D341Med (cell line): ENCODE data around the gene ZNF628.
A peak's percentile ranks its signal among the peaks of the same experiment; 100 is the strongest.
"Not testable (repeated sequence)": the region's sequence is repeated elsewhere in the genome, so short reads cannot be mapped to it uniquely, and the experiment has no call there.

ENCODE experiments used
- DNase-seq: peaks from one replicate; pipeline ENCODE4 v3.0.0; 2012; ENCODE audit warnings: low spot score

The ZNF628 gene

DNA sequence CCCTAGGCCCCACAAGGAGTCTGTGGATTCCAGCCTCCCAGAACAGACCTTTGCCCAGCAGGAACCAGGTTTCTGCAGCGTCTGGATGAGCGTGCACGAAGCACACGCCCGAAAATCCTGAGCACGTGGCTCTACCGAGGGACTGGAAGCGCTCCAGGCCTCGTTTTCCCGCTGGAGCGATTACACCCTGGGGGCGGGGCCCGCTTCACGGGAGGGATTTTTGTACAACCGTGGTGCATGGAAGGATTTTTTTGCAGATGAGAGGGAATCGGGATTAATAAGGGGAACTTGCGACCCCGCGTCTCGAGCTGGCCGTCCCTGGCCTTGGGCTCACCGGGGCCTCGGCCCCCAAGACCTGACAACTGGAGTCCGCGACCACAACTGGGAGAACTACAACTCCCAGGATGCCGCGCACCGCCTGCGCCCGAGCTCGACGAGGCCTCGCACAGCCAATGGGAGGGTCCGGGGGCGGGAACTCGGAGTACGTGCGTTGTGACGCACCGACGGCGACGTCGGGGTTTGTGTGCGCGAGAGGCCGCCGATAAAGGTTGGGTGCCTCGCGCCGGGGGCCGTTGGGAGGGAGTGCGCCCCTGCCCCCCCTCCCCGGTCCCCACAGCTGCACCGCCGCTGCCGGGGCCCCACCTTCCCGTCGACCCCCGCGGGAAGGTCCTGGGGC is at the start of gene ZNF628:
Gene ZNF628 (plus strand): TSS at position 518 of the 676 bp plus-strand sequence. CDS start 3,294 bp downstream, outside the sequence.
- DNase-seq, result peak; percentile 96

DNA sequence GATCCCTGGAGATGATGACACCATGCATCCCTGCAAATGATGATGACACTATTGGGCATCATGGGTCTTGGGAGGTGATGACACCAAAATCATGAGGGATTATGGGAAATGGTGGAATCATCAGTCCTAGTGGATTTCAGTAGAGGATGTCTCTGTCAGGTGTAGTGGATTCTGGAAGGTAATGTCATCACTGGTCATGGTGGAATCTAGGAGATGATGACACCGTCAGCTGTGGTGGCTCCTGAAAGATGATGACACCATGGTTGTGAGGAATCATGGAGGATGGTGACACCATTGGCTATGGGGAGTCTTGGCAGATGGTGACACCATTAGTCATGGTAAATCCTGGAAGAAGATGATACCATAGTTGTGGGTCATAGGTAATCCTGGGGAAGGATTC is 45.2 kb upstream of the ZNF628 start:
- DNase-seq, result no peak

DNA sequence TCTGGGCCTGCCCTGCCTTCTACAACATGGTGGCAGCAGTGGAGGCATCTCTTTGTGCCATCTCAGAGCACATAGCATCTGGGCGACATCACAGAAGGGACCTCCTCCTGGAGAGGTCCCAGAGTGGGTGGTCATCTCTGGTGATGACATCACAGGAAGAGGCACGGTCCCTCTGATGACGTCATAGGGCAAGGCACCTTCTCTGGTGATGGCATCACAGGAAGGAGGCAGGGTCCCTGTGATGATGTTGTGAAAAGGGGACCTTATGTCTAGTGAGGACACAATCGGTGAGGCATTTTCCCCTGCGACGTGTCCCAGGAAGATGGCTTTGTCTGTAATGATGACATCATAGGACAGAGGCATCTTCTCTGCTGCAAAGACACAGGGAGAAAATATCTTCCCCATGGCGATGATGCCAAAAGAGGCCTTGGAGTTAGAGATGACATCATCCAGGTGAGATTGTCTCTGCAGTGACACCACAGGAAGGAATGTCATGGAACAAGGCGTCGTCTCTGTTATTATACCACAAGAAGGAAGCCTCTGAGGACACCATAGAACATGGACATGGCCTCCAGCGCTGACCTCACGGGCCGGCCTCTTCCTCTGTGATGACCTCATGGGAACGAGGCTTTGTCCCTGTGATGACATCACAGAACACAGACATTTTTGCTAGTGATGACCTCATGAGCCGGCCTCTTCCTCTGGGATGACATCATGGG is 44.0 kb upstream of the ZNF628 start:
- DNase-seq, result no peak

DNA sequence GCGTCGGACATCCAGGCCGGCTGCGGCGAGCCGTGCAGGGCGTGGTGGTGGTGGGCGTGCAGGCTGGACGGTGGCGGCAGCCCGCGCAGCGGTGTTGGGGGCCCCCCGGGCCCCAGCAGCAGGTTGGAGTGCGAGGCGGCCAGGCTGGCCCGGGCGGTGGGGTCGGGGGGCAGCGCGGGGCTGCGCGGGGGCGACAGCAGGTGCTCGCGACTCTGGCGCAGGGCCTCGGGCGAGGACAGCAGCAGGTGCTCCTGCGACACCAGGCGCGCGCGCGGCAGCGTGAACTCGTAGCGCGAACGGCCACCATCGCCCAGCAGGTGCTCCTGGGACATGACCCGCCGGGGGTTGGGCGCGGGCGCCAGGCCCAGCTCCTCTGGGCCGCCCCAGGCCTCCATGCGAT is 43.1 kb upstream of the ZNF628 start:
- peak; percentile 45 for DNase-seq

DNA sequence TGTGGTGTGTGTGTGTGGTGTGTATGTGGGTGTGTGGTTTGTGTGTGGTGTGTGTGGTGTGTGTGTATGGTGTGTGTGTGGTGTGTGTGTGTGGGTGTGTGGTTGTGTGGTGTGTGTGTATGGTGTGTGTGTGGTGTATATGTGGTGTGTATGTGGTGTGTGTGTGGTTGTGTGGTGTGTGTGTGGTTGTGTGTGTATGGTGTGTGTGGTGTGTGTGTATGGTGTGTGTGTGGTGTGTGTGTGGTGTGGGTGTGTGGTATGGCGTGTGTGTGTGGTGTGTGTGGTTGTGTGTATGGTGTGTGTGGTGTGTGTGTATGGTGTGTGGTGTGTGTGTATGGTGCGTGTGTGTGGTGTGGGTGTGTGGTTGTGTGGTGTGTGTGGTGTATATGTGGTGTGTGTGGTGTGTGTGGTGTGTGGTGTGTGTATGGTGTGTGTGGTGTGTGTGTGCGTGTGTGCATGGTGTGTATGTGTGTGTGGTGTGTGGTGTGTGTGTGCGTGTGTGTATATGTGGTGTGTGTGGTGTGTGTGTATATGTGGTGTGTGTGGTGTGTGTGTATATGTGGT is 42.0 kb upstream of the ZNF628 start:
- no peak for DNase-seq

DNA sequence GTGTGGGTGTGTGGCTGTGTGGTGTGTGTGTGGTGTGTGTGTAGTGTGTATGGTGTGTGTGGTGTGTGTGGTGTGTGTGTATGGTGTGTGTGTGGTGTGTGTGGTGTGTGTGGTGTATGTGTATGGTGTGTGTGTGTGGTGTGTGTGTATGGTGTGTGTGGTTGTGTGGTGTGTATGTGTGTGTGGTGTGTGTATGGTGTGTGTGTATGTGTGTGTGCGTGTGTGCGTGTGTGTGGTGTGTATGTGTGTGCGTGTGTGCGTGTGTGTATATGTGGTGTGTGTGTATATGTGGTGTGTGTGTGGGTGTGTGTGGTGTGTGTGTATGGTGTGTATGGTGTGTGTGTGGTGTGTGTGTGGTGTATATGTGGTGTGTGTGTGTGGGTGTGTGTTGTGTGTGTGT is 41.4 kb upstream of the ZNF628 start:
- DNase-seq, result no peak

DNA sequence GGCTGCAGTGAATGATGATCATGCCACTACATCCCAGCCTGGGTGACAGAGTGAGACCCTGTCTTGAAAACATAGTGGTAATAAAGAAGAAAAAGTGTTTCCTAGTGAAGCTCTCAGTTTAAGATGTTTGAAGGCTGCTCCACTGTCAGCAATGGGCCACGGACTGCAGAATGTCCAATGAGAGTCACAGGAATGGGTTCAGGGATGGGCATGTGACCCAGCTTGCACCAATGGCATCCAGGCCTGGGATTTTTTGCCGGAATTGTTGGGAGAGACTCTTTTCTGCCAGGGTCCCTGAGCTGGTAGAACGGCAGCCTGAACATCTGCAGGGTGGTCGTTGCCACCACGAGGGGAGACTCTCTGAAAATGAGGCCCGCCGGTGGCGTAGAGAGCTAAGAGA is 39.6 kb upstream of the ZNF628 start:
- DNase-seq, result no peak

DNA sequence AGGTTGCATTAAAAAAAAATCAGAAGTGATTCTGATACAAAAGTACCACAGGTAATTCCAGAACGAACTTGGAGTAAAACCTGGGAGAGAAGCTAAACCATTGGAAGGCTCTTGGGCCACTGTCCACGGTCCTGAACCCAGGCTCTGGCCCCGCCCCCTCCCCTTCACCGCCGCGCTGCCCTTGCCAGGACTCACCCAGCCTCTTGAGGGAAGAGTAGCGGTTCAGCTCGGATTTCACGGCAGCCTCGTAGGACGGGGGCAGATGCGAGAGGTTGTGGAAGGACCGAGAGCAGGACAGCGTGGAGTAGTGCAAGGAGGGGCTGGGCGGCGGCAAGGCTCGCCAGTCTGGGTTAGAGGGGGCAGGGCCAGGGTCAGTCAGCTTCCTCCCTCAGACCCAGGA is 39.0 kb upstream of the ZNF628 start:
- no peak for DNase-seq

DNA sequence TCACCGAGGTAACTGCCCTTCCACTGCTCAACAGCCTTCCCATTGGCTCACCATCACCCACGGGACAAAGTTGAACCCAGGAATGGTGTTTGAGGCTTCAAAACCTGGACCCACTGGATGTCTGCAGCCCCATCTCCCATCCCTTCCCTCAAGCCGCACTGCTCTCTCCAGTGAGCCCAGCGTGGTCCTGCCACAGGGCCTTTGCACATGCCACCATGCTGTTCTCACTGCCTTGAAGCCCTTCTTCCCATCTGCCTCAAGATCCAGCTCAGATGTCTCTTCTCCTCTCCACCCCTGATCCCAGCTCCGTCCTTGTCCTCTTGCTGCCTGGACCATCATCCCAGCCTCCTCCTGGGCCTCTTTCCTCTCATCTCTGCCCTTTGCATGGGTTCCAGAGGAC is 37.4 kb upstream of the ZNF628 start:
- DNase-seq, result no peak

DNA sequence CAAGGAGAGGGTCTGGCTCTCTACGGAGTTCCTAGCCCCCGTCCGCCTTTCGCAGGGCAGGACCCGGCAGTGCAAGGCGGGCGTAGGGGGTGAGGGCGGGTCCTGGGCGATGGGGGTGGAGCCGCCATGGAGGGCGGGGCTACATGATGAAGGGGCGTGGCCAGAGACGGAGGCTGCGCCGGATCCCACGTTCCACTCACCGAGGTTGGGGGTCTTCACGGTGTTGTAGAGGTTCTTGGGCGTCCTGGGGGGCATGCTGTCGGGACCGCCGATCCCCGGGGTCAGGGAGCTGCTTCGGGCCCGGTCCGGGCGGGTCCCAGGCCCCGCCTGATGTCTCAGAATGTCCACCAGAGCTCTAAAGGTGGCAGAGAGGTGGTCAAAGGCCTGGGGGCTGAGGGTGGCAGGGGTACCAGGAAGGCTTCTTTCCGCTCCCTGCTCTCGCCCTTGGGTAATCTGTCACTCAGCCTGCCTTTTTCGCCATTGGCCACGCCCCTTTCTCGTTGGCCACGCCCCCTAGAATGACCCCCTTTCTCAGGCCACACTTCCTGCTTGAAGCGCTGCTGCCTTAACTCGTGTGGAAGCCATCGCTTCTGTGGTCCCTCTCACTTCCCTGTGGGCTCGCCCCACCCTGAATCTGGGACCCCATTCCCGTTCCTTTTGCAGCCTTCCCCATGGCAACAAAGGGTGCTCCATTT is 35.9 kb upstream of the ZNF628 start:
- peak; percentile 77 for DNase-seq

DNA sequence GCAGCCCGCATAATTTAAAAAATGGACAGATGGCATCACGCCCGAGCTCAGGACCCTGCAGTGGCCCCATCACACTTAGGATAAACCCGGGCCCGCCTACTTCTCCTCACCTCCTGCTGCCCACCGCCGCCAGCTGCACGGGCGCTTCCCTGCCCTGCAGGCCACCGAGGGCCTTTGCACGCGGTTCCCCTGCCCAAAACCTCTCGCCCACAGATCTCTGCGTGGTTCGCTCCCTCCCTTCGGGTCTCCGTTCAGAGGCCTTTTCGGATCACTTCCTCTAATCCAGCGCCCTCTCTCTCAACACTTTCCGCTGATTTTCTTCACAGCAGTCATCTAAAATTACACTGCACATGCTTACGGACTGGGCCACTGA is 35.1 kb upstream of the ZNF628 start:
- DNase-seq, result no peak

DNA sequence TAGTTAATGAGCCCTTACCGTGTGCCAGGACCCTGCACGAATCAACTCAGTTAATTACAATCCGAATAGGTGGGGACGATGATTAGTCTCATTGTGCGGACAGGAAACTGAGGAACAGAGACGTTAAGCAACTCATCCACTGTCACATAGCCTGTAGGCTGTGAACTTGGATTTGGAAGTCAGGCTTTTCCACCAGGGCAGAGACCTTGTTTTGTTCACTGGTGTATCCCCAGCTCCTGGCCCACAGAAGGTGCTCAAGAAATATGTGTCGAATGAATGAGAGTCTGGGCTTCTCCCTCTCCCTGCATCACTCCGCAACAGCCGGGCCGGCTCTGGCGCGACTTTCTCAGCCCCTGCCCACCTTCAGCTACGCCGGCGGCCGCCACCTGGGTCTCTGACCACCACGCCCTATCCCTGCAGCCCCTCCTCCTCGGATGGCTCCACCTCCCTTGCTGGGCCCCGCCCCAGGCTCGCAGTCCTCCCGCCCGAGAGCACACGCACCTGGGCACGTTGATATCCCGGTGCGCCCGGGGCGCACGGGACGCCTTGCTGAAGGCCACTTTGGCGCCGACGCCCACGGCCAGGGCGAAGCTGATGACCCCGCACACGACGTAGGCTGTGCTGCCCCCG is 34.6 kb upstream of the ZNF628 start:
- DNase-seq, result no peak

DNA sequence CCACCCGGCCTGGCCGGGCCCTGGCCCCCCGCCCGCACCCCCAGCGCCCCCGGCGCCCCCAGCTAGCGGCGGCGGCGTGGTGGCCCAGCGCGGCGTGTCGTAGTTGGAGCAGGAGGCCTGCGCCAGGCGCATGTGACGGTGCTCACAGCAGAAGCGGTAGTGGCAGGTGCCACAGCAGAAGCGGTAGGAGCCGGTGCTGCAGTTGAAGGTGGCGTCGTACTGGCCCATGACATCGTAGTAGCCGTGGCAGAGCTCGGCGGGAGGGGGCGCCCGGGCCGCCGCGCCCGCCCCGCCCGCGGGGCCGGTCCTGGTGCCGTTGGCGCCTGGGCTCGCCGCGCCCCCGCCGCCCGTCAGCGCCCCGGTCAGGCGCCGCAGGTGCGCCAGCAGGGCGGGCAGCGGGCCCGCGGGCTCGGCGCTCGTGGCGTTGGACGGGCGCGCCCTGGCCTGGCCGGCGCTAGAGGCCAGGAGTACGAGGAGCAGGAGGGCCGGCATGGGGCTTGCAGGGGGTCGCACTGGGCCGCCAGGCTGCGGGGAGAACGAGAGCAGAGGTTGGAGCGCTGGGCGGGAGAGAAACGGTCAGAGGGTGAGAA is 34.0 kb upstream of the ZNF628 start:
- DNase-seq, result peak; percentile 60

DNA sequence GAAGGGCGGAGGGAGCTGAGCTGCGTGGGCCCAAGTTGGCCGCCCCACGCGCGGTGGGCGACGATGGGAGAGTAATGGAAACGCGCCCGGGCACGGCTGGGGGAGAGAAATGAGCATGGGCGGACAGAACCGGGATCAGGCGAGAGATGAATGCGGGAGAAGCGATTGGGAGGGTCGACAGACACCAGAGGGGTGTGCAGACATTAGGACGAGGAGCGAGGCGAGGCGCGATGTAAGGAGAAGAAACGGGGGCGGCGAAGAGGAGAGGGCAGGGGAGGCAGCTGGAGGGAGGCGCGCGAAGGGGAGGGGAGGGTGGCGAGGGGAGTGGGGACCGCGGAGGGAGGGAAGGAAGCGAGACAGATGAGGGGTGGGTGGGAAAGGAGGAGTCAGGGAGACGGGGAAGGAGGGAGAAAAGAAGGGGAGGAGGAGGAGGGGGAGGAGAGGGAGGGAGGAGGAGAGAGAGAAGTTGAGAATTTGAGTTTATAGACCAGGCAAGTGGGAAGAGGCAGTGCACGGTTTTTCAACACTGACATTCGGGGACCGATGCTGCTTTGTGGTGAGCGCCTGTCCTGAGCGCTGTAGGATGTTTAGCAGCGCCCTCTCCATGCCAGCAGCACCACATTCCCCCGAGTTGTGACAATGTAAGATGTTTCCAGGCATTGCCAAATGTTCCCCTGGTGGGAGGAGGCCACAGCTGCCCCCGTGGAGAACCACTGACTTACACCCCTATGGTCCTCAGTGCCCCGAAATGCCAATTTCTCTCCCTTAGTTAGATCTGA is 33.2 kb upstream of the ZNF628 start, which contains the start of gene SHISA7:
Gene SHISA7 (minus strand): TSS at position 256 of the 779 bp plus-strand sequence. CDS start 437 bp downstream, outside the sequence.
- DNase-seq, result no peak

DNA sequence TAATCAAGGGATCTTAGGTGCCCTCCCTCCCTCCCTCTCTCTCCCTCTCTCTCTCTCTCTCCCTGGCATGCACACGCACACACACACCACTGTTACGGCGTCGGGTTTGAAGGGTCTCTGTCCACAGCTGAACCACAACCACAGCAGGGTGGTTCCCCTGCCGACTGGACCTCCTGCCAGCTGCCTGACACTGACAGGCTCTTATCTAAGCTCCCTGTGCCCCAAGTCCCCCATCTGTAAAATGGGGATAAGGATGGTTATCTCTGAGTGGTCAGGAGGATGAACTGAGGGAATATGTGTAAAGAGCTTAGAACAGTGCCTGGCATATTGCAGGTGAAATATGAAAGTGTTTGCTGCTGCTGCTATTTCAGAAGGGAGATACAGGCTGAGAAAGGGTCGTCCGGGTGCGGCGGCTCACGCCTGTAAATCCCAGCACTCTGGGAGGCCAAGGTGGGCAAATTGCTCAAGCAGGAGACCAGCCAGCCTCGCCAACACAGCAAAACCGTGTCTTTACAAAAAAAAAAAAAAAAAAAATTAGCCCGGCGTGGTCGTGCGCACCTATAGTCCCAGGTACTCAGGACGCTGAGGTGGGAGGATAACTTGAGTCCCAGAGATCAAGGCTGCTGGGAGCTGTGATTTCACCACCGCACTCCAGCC is 32.5 kb upstream of the ZNF628 start:
- no peak for DNase-seq

DNA sequence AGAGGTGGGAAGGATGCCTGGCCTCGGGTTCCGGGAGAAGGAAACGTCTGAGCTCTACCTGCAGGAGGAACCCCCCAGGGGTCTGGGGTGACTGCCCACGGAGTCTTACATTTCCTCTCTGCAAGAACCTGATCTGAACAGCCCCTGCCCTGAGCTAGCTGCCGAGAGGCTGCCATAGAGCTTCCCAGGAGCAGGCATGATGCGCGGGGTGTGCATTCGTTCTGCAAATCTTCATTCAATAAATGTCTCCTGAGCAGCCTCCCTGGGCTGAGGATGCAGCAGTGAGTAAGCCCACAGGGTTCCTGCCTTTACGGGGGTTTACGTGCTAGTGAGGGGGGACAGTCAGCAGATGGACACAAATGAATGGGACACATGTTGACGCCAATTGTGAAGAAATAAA is 31.8 kb upstream of the ZNF628 start:
- DNase-seq, result no peak

DNA sequence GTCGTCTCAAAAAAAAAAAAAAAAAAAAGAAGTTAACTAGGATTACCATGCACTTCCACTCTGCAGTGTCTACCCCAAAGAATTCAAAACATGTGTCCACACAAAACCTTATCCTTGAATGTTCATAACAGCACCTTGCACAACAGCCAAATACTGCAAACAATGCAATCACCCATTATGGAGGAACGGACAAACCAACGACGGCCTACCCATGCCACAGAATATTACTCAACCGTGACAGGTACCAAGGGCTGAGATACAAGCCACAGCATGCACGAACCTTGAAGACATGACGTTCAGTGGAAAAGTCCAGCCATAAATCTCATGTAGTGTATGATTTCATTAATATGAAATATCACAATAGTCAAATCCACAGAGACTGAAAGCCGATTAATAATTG is 30.4 kb upstream of the ZNF628 start:
- DNase-seq, result no peak

DNA sequence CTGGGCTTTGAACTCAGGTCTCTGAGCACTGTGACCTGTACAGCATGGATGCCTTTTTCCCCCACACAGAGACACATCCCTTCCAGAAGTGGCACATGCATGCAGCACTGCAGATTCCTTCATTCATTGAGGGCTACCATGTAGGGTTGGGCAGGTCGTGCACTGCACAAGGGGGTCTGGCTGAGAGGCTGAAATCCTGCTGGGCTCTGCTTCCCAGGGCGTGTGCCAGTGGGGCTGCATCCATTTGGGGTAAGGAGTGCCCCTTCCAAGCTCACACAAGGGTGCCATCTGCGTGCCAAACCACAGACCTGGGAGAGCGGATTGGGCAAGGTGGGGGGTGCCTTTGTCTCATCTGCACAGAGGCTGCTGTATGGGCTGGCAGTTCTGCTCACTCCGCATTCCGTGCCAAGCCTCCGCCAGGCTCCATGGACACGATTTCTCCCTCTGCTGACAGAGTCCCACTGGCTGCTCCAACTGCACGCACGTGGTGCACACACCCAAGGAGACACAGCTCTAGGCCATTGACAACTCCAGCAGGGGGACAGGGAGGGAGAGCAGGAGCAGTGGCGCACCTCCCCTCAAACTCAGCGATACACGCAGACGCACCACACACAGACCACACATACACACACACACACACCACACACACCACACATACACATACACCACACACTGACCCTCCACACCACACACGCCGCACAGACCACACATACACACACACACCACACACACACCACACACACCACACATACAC is 28.8 kb upstream of the ZNF628 start:
- peak; percentile 64 for DNase-seq

DNA sequence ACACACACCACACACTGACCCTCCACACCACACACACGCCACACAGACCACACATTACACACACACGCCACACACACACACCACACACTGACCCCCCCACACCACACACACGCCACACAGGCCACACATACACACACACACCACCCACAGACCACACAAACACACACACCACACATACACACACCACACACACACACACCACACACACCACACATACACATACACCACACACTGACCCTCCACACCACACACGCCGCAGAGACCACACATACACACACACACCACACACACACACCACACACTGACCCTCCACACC is 28.3 kb upstream of the ZNF628 start:
- not testable (repeated sequence) for DNase-seq

DNA sequence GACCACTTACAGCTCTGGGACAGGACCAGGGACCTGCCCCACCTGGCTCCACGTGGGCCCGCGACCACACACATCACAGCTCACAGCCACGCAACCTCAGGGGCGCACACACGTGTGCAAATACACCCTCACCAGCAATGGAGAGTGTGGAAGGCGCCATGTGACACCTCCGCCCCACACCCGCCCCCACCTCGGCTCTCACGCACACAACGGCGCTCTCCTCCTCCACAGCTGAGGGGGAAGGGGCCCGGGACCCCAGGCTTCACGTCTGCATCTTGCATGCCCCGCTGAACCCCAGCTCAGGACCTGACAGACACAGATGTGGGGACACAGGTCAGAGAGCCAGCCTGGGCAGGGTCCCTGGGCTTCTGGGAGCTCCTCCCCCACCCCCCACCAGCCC is 26.9 kb upstream of the ZNF628 start:
- DNase-seq, result no peak
